ENCODE measurements around the gene MPZL1.

Gene MPZL1

GRCh38 chr1:167798952-167799351, 77.2 kb downstream of the MPZL1 start:
- H3F3A ChIP-seq (ENCODE audit: control insufficient read depth, insufficient read depth) = no peaks in the 10 kb centered on the region
- TF ChIP-seq EZH2phosphoT487 (IDR thresholded peaks at IDR 0.05; ENCODE audit: borderline replicate concordance, low read length) (no peak), CTCF (IDR thresholded peaks at IDR 0.05; ENCODE audit: low read depth, low read length, poor library complexity, severe bottlenecking) (no peak)
- no peaks in the 10 kb centered on the region for H4K20me1 ChIP-seq (ENCODE audit: control insufficient read depth, insufficient read depth, low read depth, low read length)
- no peaks in the 10 kb centered on the region for H3K9me3 ChIP-seq (ENCODE audit: control insufficient read depth, insufficient read depth, low read length)
- peaks cover 10% of the 10 kb centered on the region for H3K4me1 ChIP-seq (ENCODE audit: control insufficient read depth, low read length)
- no peak overlapping the region for H3K4me3 ChIP-seq (ENCODE audit: low read length)
- no peak overlapping the region for H3K27ac ChIP-seq (ENCODE audit: low read depth, low read length)
- no peaks in the 10 kb centered on the region for H3K36me3 ChIP-seq (ENCODE audit: control insufficient read depth, low read length)
- H3K4me2 ChIP-seq (ENCODE audit: low read length) = no peak overlapping the region
- H3K9me2 ChIP-seq (replicated peaks; ENCODE audit: control insufficient read depth, low read length) = no peaks in the 10 kb centered on the region
- no peaks in the 10 kb centered on the region for H3K79me2 ChIP-seq (ENCODE audit: control insufficient read depth, low read length)
- no peaks in the 10 kb centered on the region for H3K27me3 ChIP-seq (ENCODE audit: control insufficient read depth, low read length)

GRCh38 chr1:167799747-167800146, 78.0 kb downstream of the MPZL1 start:
- no peak for TF ChIP-seq EZH2phosphoT487 (IDR thresholded peaks at IDR 0.05; ENCODE audit: borderline replicate concordance, low read length)
- no peak for TF ChIP-seq CTCF (IDR thresholded peaks at IDR 0.05; ENCODE audit: low read depth, low read length, poor library complexity, severe bottlenecking)
- Histone ChIP-seq H3F3A (ENCODE audit: control insufficient read depth, insufficient read depth) (no peaks in the 10 kb centered on the region), H3K4me1 (ENCODE audit: control insufficient read depth, low read length) (peaks cover 18% of the 10 kb centered on the region)

GRCh38 chr1:167800251-167800650, 78.5 kb downstream of the MPZL1 start:
- H3K4me1 ChIP-seq (ENCODE audit: control insufficient read depth, low read length) = peaks cover 23% of the 10 kb centered on the region
- H3K9me3 ChIP-seq (ENCODE audit: control insufficient read depth, insufficient read depth, low read length) = no peaks in the 10 kb centered on the region
- H3K9me2 ChIP-seq (replicated peaks; ENCODE audit: control insufficient read depth, low read length) = no peaks in the 10 kb centered on the region
- no peaks in the 10 kb centered on the region for H3K36me3 ChIP-seq (ENCODE audit: control insufficient read depth, low read length)
- no peak overlapping the region for H3K4me3 ChIP-seq (ENCODE audit: low read length)
- H4K20me1 ChIP-seq (ENCODE audit: control insufficient read depth, insufficient read depth, low read depth, low read length) = no peaks in the 10 kb centered on the region
- H3K79me2 ChIP-seq (ENCODE audit: control insufficient read depth, low read length) = no peaks in the 10 kb centered on the region
- TF ChIP-seq EZH2phosphoT487 (IDR thresholded peaks at IDR 0.05; ENCODE audit: borderline replicate concordance, low read length) = no peak
- TF ChIP-seq CTCF (IDR thresholded peaks at IDR 0.05; ENCODE audit: low read depth, low read length, poor library complexity, severe bottlenecking) = no peak
- no peak overlapping the region for H3K27ac ChIP-seq (ENCODE audit: low read depth, low read length)
- no peak overlapping the region for H3K4me2 ChIP-seq (ENCODE audit: low read length)
- no peaks in the 10 kb centered on the region for H3K27me3 ChIP-seq (ENCODE audit: control insufficient read depth, low read length)
- peaks cover 2% of the 10 kb centered on the region; the same call in 1 of the 2 replicates for H3F3A ChIP-seq (ENCODE audit: control insufficient read depth, insufficient read depth)

More at GRCh38 chr1:167799747-167800146, 78.0 kb downstream of the MPZL1 start:
- Histone ChIP-seq H4K20me1 (ENCODE audit: control insufficient read depth, insufficient read depth, low read depth, low read length) (no peaks in the 10 kb centered on the region), H3K36me3 (ENCODE audit: control insufficient read depth, low read length) (no peaks in the 10 kb centered on the region), H3K9me3 (ENCODE audit: control insufficient read depth, insufficient read depth, low read length) (no peaks in the 10 kb centered on the region), H3K27ac (ENCODE audit: low read depth, low read length) (no peak overlapping the region), H3K4me3 (ENCODE audit: low read length) (no peak overlapping the region), H3K4me2 (ENCODE audit: low read length) (no peak overlapping the region), H3K27me3 (ENCODE audit: control insufficient read depth, low read length) (no peaks in the 10 kb centered on the region), H3K79me2 (ENCODE audit: control insufficient read depth, low read length) (no peaks in the 10 kb centered on the region), H3K9me2 (replicated peaks; ENCODE audit: control insufficient read depth, low read length) (no peaks in the 10 kb centered on the region)

Data from DOHH2 (cell line).